K562 (cell line): Measurements from ENCODE around the gene FHIT. TPM values are rescaled to one million over a fixed set of nuclear protein-coding genes. Genes with fewer than 3 reads are reported as not detected.

Source experiments
- ATAC-seq: fragments of 200-7000 bp; cut with Tn5 transposase; 3 replicates; pipeline ENCODE4 v1.9.1; 2020; ENCODE audit warnings: moderate library complexity
- BruUV-seq: library from RNA; stranded (reverse); fragments of 400-500 nt; replicated peaks from 2 replicates; lab custom pipeline; 2021; lab: Mats Ljungman, UMichigan
- CTCF ChIA-PET: fragments of 300-600 bp; formaldehyde crosslinking; extraction: SDS; loops from one replicate; lab custom pipeline; 2021; ENCODE audit warnings: low intra/inter-chr PET ratio; lab: Yijun Ruan, JAX
- POLR2A ChIA-PET: fragments of 300-600, 350-650 bp; sonication (Branson Sonifier 250); formaldehyde crosslinking; extraction: SDS; loops from one replicate; lab custom pipeline; 2021; ENCODE audit warnings: antibody characterized with exemption, inconsistent platforms; lab: Yijun Ruan, JAX
- DNase-seq, 4 experiments: peaks; one replicate each; pipeline versions ENCODE4 v3.0.0 to v3.0.0-alpha.2; 2011 to 2018; ENCODE audit warnings: low spot score in 3 of 4, mixed read lengths in 3 of 4; ENCODE audit errors: extremely low read depth in 1 of 4
- FAIRE-seq: peaks from 2 replicates; lab custom pipeline; 2011; peaks lifted over from hg19 to GRCh38; lab: Jason Lieb, UNC
- H2AFZ ChIP-seq: 2 replicates; pipeline ENCODE4 v1.6.0; 2011; ENCODE audit warnings: low read depth, low read length, control low read depth, inconsistent platforms
- H3K27ac ChIP-seq: fragments of 200-600 bp; 3 replicates; pipeline ENCODE4 v1.8.0; 2011; ENCODE audit warnings: low read depth, mild to moderate bottlenecking, control low read depth, inconsistent platforms, low read length, moderate library complexity, mixed read lengths; ENCODE audit errors: extremely low read depth
- H3K27me3 ChIP-seq, 2 experiments: fragments of 300-600 bp in 1 of 2; 2 replicates in 1 of 2; 3 replicates in 1 of 2; pipeline versions ENCODE4 v1.6.0 to v1.8.0; 2011; ENCODE audit warnings: inconsistent platforms in 2 of 2, low read length in 2 of 2, mild to moderate bottlenecking in 1 of 2, mixed read lengths in 1 of 2, moderate library complexity in 1 of 2; ENCODE audit not compliant: control insufficient read depth in 2 of 2, insufficient read depth in 2 of 2
- H3K36me3 ChIP-seq: fragments of 300-600 bp; 3 replicates; pipeline ENCODE4 v1.8.0; 2011; ENCODE audit warnings: mild to moderate bottlenecking, low read length, inconsistent platforms; ENCODE audit not compliant: control insufficient read depth, insufficient read depth
- H3K4me1 ChIP-seq, 2 experiments: fragments of 200-600 bp in 1 of 2; replicated peaks in 1 of 2; 2 replicates in 1 of 2; 3 replicates in 1 of 2; pipeline versions ENCODE4 v1.5.1 to v1.8.0; 2011; ENCODE audit warnings: inconsistent platforms in 2 of 2, low read length in 2 of 2, mild to moderate bottlenecking in 1 of 2, mixed read lengths in 1 of 2, moderate library complexity in 1 of 2; ENCODE audit not compliant: control insufficient read depth in 2 of 2, insufficient read depth in 2 of 2
- H3K4me2 ChIP-seq: 2 replicates; pipeline ENCODE4 v1.6.1; 2011; ENCODE audit warnings: low read length, control low read depth, inconsistent platforms, mixed read lengths; ENCODE audit not compliant: insufficient read depth
- H3K4me3 ChIP-seq: fragments of 200-600 bp; sonication (generic), shearing (Covaris generic); 2 replicates; pipeline ENCODE4 v1.5.1; 2016; ENCODE audit warnings: control low read depth, inconsistent platforms
- H3K79me2 ChIP-seq: fragments of 200-600 bp; 3 replicates; pipeline ENCODE4 v1.8.0; 2011; ENCODE audit warnings: low read length, inconsistent platforms; ENCODE audit not compliant: control insufficient read depth, insufficient read depth
- H3K9ac ChIP-seq, 2 experiments: 2 replicates each; pipeline versions ENCODE4 v1.6.0 to v1.6.1; 2011; ENCODE audit warnings: low read depth in 2 of 2, low read length in 2 of 2, control low read depth in 1 of 2, inconsistent platforms in 1 of 2, mild to moderate bottlenecking in 1 of 2, mixed read lengths in 1 of 2; ENCODE audit not compliant: insufficient read depth in 1 of 2
- H3K9me1 ChIP-seq: one replicate; pipeline ENCODE4 v1.6.0; 2011; ENCODE audit warnings: inconsistent platforms, mild to moderate bottlenecking, low read length, moderate library complexity; ENCODE audit not compliant: control insufficient read depth, insufficient read depth
- H3K9me3 ChIP-seq: replicated peaks from 2 replicates; pipeline ENCODE4 v1.5.1; 2011; ENCODE audit warnings: low read depth, low read length, inconsistent platforms; ENCODE audit not compliant: control insufficient read depth, insufficient read depth
- H4K20me1 ChIP-seq: replicated peaks from 2 replicates; pipeline ENCODE4 v1.6.1; 2011; ENCODE audit warnings: low read length, inconsistent platforms, mixed read lengths; ENCODE audit not compliant: control insufficient read depth, insufficient read depth
- BRCA1 ChIP-seq, 2 experiments: fragments of 450-650 bp in 1 of 2; sonication (generic) in 1 of 2; formaldehyde crosslinking in 1 of 2; IDR thresholded peaks; 2 replicates each; pipeline versions ENCODE4 v1.5.0 to v1.6.1; 2017 to 2020; ENCODE audit warnings: mild to moderate bottlenecking in 1 of 2, missing genetic modification reagents in 1 of 2
- CBX1 ChIP-seq: sonication (generic); IDR thresholded peaks from 2 replicates; pipeline ENCODE4 v1.6.1; 2016; ENCODE audit warnings: antibody characterized with exemption, low read depth, mild to moderate bottlenecking
- EP300 ChIP-seq: IDR thresholded peaks from 2 replicates; pipeline ENCODE4 v1.6.1; 2012; ENCODE audit warnings: low read length, improper control_type of control experiment
- HBP1 ChIP-seq: fragments of 450-650 bp; formaldehyde crosslinking; IDR thresholded peaks from 2 replicates; pipeline ENCODE4 v1.4.0; 2022; ENCODE audit warnings: missing genetic modification characterization
- JUNB ChIP-seq: fragments of 450-650 bp; formaldehyde crosslinking; conservative IDR thresholded peaks from 2 replicates; pipeline ENCODE4 v1.4.0; 2020; ENCODE audit warnings: mild to moderate bottlenecking
- MED1 ChIP-seq: sonication (generic); formaldehyde crosslinking; IDR thresholded peaks from 2 replicates; pipeline ENCODE4 v1.8.1; 2023; ENCODE audit warnings: missing genetic modification reagents, borderline replicate concordance
- MEIS2 ChIP-seq: fragments of 450-650 bp; IDR thresholded peaks from 2 replicates; pipeline ENCODE4 v1.6.1; 2014; ENCODE audit warnings: mild to moderate bottlenecking; ENCODE audit not compliant: partially characterized antibody
- PBX2 ChIP-seq, 2 experiments: IDR thresholded peaks in 1 of 2; conservative IDR thresholded peaks in 1 of 2; 2 replicates each; pipeline ENCODE4 v1.6.1; 2016; ENCODE audit warnings: low read depth in 2 of 2, mild to moderate bottlenecking in 1 of 2, missing compliant biosample characterization in 1 of 2, missing genetic modification characterization in 1 of 2, moderate library complexity in 1 of 2
- PTTG1 ChIP-seq: fragments of 450-650 bp; IDR thresholded peaks from 2 replicates; pipeline ENCODE4 v1.6.1; 2016; ENCODE audit warnings: low read depth, mild to moderate bottlenecking, missing genetic modification characterization, missing compliant biosample characterization
- SMAD1 ChIP-seq: fragments of 150-350 bp; IDR thresholded peaks from 2 replicates; pipeline ENCODE4 v1.6.1; 2014; ENCODE audit warnings: low read length, low read depth; ENCODE audit not compliant: partially characterized antibody
- TAF1 ChIP-seq: IDR thresholded peaks from 2 replicates; pipeline ENCODE4 v1.6.1; 2011; ENCODE audit warnings: mild to moderate bottlenecking, low read length, moderate library complexity; ENCODE audit not compliant: insufficient read depth, control insufficient read depth, severe bottlenecking; ENCODE audit errors: extremely low read depth
- TAL1 ChIP-seq: fragments of 450-650 bp; IDR thresholded peaks from 2 replicates; pipeline ENCODE4 v1.6.1; 2016; ENCODE audit warnings: mild to moderate bottlenecking
- ZNF384 ChIP-seq: IDR thresholded peaks from 2 replicates; pipeline ENCODE4 v1.6.1; 2012; ENCODE audit warnings: low read depth, low read length, improper control_type of control experiment
- ZNF764 ChIP-seq: fragments of 250-450 bp; sonication (Bioruptor Pico); IDR thresholded peaks from 2 replicates; pipeline ENCODE4 v1.4.0; 2020; ENCODE audit warnings: low read depth, mild to moderate bottlenecking, moderate library complexity
- WGBS: fragments of 100-300 bp; shearing (Covaris generic); methylation state at CpG from one replicate; pipeline ENCODE4 v1.1.6; 2016; ENCODE audit warnings: low coverage, mixed read lengths; ENCODE audit not compliant: insufficient coverage; ENCODE audit errors: missing lambda C conversion rate; 5-methylcytosine and 5-hydroxymethylcytosine counted together
- in situ Hi-C: fragments of 300-500 bp; cut with MboI; formaldehyde crosslinking; loops from 4 replicates; pipeline ENCODE4 v1.15.0; 2018; ENCODE audit warnings: inconsistent platforms, mixed read lengths
- intact Hi-C: fragments of 100-400 bp; cut with micrococcal nuclease; formaldehyde crosslinking; loops from 2 replicates; pipeline ENCODE4 v1.14.2; 2022
- polyA plus RNA-seq, 8 experiments: library from polyadenylated mRNA; depleted of rRNA in 4 of 8; stranded (reverse) in 5 of 8; unstranded in 3 of 8; fragments of >200 nt; fragmentation: Nextera tagmentation in 2 of 8; fragmentation: Illumina TruSeq in 1 of 8; extraction: Ambion mirVana in 2 of 8; extraction: Trizol in 1 of 8; gene quantifications; 2 replicates each; pipeline versions ENCODE4 v1.2.1 to v1.2.3, GENCODE V29; 2011 to 2014; ENCODE audit warnings: inconsistent platforms in 1 of 8, missing spikeins in 1 of 8
- total RNA-seq, 7 experiments: library from RNA; depleted of rRNA in 6 of 7; stranded (reverse); fragments of >200 nt in 6 of 7; fragmentation: Illumina TruSeq in 2 of 7; extraction: Trizol in 2 of 7; gene quantifications; 2 replicates each; pipeline versions ENCODE4 v1.2.1 to v1.2.3, GENCODE V29; 2011 to 2021; ENCODE audit warnings: low replicate concordance in 1 of 7
- TF ChIP-seq, protein P1 (sequence below): IDR thresholded peaks from 3 replicates; pipeline ENCODE4 v1.6.1; 2011; ENCODE audit warnings: borderline replicate concordance, mild to moderate bottlenecking, moderate library complexity; ENCODE audit not compliant: insufficient read length; ENCODE audit errors: extremely low read depth

The FHIT gene
- total and polyA plus RNA-seq, 9 of the 15 experiments (the other 6 are each of a cell fraction or from before 2014, with no cell fraction given): 1.7 to 9.1 (median 4.3) TPM

- WGBS: 74% methylated on average over 1 of the region's 1 CpG
- Histone ChIP-seq H3K27ac (no peak overlapping the region), H3K4me1 (no peaks in the 10 kb centered on the region), H3K9ac (no peak overlapping the region), H3K36me3 (no peaks in the 10 kb centered on the region), H3K79me2 (no peaks in the 10 kb centered on the region), H4K20me1 (no peaks in the 10 kb centered on the region), H3K4me3 (no peak overlapping the region), H3K4me2 (no peak overlapping the region), H3K27me3 (no peaks in the 10 kb centered on the region), H3K9me3 (no peaks in the 10 kb centered on the region), H3K9me1 (no peaks in the 10 kb centered on the region), H2AFZ (no peak overlapping the region)
- ChIA-PET CTCF (no interaction called here), POLR2A (no interaction called here)
- intact Hi-C loops (no loop called here), in situ Hi-C loops (loop anchor here (5.0 kb wide), 1 partner anchor 47 kb away; no protein-coding TSS in a partner anchor)
- ATAC-seq (no peak), DNase-seq (no peak), FAIRE-seq (no peak)
- BruUV-seq: no TSS peak
- no peak for TF ChIP-seq MED1 (CRISPR knock-in tag)
- no peak for TF ChIP-seq SMAD1
- TF ChIP-seq EP300: no peak
- TF ChIP-seq PBX2 (CRISPR knock-in tag; IDR thresholded peaks at IDR 0.05; ENCODE audit: low read depth): no peak
- TF ChIP-seq PBX2 (tag; conservative IDR thresholded peaks at IDR 0.05; ENCODE audit: low read depth): no peak
- no peak for TF ChIP-seq BRCA1 (IDR thresholded peaks at IDR 0.05)
- TF ChIP-seq BRCA1 (CRISPR knock-in tag; IDR thresholded peaks at IDR 0.05): no peak
- TF ChIP-seq JUNB (CRISPR knock-in tag): no peak
- TF ChIP-seq HBP1 (CRISPR knock-in tag): no peak
- TF ChIP-seq ZNF384: no peak
- TF ChIP-seq ZNF764 (CRISPR knock-in tag): no peak
- no peak for TF ChIP-seq TAL1
- TF ChIP-seq, protein P1, sequence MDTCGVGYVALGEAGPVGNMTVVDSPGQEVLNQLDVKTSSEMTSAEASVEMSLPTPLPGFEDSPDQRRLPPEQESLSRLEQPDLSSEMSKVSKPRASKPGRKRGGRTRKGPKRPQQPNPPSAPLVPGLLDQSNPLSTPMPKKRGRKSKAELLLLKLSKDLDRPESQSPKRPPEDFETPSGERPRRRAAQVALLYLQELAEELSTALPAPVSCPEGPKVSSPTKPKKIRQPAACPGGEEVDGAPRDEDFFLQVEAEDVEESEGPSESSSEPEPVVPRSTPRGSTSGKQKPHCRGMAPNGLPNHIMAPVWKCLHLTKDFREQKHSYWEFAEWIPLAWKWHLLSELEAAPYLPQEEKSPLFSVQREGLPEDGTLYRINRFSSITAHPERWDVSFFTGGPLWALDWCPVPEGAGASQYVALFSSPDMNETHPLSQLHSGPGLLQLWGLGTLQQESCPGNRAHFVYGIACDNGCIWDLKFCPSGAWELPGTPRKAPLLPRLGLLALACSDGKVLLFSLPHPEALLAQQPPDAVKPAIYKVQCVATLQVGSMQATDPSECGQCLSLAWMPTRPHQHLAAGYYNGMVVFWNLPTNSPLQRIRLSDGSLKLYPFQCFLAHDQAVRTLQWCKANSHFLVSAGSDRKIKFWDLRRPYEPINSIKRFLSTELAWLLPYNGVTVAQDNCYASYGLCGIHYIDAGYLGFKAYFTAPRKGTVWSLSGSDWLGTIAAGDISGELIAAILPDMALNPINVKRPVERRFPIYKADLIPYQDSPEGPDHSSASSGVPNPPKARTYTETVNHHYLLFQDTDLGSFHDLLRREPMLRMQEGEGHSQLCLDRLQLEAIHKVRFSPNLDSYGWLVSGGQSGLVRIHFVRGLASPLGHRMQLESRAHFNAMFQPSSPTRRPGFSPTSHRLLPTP: no peak
- no peak for TF ChIP-seq TAF1
- no peak for TF ChIP-seq CBX1
- no peak for TF ChIP-seq PTTG1 (tag)
- TF ChIP-seq MEIS2: no peak
These were observed 746.3 kb downstream of the FHIT start for GRCh38 chr3:60504827-60505457.
